CD4-positive, alpha-beta T cell treated with Interleukin-6 for 4 hours (primary cell): ENCODE measurements around the gene FUBP3.
"Not testable (repeated sequence)": the region's sequence is repeated elsewhere in the genome, so short reads cannot be mapped to it uniquely, and the experiment has no call there.

Source experiments
- DNase-seq: peaks from one replicate; pipeline ENCODE4 v3.0.0-alpha.2; 2020; ENCODE audit warnings: mixed read lengths

The FUBP3 gene

DNA sequence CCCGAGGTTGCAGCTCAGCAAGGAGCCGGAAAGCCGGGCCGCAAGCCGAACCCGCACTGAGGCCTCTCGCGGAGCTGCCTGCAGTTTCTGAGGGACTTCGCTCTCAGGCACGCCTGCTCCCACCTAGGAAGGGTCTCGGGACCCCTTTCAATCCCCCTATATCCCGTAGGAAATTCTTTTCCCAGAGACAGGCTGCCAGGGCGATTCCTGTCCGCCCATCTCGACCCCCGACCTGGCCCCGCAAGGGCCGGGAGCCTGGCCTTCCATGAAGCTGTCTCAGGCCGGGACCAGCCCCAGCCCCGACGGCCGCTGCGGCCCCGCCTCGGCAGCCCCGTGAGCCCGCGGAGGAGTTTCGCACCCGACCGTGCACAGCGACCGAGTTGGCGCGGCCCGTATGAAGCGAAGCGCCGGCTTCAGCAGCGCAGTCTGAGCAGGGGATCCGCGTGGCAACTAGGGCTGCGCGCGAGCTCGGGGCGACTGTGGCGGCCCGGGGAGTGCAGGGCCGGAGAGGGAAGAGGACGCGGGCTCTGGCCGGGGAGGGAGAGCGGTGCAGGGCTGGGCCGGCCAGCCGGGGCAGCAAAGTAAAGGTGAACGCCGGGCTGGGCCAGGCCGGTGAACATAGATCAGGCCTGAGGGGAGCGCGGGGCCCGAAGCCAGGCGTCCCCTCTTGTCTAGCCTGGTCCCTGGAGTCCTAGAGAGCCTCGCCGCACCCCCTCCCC, 84.0 kb downstream of the FUBP3 start:
- no peak for DNase-seq

DNA sequence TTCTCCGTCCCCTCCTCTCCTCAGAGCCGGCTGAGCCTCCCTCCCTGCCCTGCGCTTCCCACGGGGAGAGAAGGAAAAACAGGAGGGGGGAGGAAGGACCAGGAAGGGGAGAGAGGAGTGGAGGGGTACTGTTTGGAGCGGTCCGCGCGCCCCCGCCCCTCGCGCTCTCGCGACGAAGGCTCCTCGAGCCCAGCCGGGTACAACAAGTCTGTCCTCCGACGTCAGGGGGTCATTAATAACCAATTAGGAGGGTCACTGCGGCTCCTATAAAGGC, 84.5 kb downstream of the FUBP3 start:
- DNase-seq, result no peak

- DNase-seq, result no peak
Measured at GRCh38 chr9:130664251-130665028, 85.1 kb downstream of the FUBP3 start, which contains the start of gene PRDM12. Gene PRDM12, plus strand, starts transcription at chr9:130664594. Its CDS starts 60 bp downstream, at chr9:130664654.

GRCh38 chr9:130665029-130665430, 85.7 kb downstream of the FUBP3 start:
- no peak for DNase-seq

- no peak for DNase-seq
Measured at GRCh38 chr9:130665431-130666392, 86.3 kb downstream of the FUBP3 start.

DNA sequence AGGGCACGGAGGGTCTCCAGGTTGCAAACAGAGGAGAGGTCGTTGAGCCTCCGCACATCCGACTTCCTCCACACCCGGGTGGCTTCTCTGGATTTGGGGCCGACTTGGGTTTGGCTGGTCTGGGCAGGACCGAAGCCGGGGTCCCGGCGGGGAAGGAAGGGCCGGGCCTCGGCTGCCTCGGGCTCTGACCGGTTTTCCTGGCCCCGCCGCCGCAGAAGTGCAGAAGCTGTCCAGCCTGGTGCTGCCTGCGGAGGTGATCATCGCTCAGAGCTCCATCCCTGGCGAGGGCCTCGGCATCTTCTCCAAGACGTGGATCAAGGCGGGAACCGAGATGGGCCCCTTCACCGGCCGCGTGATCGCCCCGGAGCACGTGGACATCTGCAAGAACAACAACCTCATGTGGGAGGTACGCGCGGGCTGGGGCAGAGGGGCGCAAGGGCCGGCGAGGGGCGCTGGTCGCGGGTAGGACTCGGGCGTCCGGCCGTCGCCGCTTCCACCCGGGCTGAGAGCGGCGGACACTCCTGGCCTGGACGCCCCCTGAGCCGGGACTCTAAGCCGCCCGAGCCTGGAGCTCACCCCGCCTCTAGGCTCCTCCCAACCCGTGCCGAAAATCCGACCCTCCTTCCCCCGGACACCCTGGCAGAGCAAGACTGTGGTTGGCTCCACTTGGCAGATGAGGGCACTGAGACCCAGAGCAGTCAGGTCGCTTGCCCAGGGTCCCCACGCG, 87.2 kb downstream of the FUBP3 start:
- DNase-seq, result no peak

GRCh38 chr9:130667120-130667435, 87.7 kb downstream of the FUBP3 start:
- DNase-seq, result no peak

GRCh38 chr9:130668196-130668595, 88.8 kb downstream of the FUBP3 start:
- DNase-seq, result no peak

- no peak for DNase-seq
Measured at GRCh38 chr9:130668659-130669058, 89.3 kb downstream of the FUBP3 start.

DNA sequence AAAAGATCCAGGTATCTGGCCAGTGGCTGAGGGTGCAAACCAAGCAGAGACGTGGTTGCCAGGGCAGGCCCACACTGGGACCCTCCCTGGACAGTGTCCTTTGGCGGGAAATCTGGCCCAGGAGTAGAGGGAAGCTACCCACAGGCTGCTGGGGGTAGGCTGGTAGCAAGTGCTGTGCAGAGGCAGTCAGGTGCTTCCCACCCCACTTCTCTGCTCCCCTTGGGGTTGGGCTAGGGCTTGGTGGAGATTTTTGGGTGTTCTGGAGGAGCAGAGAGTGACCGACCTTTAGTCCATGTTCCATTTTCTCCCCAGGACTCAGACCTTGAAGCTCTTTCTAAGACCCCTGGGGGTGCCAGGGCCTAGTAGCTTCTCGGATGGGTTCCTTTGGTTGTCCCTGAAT, 90.6 kb downstream of the FUBP3 start:
- DNase-seq, result no peak

DNA sequence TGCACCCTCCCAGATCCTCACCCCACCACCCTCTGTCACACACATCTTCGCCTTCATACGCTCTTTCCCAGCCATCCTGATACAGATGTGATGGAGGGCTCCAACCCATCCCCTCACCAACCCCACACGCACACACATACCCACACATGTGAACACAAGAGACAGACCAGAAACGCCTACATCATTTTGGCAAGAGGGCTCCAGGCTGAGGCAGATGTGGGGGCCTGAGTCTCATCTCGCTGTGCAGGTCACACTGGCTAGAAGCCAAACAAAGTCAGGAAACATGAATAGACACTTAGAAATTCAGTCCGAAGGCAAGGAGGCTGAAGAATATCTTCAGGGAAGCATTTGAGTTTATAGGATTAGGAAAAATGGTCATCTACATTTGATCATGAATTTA, 91.3 kb downstream of the FUBP3 start:
- DNase-seq, result no peak

DNA sequence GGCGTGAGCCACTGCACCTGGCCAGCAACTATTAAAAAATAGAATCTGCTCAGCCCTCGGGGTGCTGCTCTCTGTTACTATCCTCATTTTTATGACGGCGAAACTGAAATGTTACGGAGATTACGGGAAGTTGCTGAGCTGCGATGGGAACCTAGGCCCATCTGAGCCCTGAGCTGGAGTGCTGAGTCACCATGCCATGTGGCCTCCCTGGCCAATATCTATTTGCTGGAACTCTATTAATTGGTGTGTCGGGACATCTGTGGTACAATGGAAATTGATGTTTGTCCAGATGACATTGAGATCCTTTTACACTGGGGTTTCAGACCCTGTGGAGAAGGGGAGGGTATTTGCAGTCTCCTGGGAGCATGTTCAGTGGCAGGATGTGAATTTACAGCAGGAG, 93.1 kb downstream of the FUBP3 start:
- no peak for DNase-seq

DNA sequence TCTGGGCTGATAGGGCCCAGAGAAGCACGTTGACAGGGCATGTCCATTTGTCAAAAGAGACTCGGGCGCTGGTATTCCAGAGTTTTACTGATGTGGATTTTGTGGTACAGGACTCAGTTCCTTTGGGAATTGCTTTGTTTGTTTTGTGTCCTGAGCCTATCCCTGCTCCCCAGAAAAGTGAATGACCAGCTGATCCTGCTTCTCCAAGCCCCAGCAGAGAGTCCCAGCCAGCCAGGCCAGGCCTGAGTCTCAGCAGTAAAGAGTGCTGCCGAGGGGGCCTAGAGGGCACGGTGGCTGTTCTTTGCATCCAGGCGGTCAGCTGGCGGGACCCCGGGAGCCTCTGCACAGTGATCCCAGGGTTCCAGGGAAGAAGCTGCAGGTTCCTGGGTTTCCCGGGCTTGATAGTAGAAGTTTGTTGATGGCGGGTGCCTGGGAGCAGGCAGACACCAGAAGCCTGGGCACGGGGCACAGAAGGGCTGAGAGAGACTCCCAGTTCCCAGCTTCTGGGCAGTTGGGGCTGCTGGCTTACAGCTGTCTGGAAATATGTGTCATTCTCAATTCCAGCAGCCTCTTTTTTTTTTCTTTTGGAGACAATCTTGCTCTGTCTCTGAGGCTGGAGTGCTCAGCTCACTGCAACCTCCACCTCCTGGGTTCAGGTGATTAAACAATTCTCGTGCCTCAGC, 93.7 kb downstream of the FUBP3 start:
- DNase-seq, result no peak

DNA sequence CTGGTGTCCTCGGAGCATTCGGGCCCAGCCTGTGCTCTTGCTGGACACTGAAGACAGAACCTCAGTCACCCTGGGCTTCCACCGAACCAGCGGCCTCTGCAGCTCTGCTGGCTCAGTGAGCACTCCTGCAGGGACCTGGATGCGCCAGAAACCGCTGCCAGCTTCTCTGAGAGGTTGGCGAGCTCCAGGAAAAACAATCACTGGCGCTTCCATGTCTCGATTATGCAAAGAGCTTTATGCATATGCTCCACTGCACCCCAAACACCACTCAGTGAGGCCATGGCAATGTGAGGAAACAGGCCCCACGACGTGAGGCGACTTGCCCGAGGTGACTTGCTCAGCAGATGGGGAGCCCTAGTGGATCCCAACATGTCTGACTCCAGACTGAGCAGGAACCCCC, 96.0 kb downstream of the FUBP3 start:
- no peak for DNase-seq

GRCh38 chr9:130677252-130677651, 97.9 kb downstream of the FUBP3 start:
- no peak for DNase-seq

DNA sequence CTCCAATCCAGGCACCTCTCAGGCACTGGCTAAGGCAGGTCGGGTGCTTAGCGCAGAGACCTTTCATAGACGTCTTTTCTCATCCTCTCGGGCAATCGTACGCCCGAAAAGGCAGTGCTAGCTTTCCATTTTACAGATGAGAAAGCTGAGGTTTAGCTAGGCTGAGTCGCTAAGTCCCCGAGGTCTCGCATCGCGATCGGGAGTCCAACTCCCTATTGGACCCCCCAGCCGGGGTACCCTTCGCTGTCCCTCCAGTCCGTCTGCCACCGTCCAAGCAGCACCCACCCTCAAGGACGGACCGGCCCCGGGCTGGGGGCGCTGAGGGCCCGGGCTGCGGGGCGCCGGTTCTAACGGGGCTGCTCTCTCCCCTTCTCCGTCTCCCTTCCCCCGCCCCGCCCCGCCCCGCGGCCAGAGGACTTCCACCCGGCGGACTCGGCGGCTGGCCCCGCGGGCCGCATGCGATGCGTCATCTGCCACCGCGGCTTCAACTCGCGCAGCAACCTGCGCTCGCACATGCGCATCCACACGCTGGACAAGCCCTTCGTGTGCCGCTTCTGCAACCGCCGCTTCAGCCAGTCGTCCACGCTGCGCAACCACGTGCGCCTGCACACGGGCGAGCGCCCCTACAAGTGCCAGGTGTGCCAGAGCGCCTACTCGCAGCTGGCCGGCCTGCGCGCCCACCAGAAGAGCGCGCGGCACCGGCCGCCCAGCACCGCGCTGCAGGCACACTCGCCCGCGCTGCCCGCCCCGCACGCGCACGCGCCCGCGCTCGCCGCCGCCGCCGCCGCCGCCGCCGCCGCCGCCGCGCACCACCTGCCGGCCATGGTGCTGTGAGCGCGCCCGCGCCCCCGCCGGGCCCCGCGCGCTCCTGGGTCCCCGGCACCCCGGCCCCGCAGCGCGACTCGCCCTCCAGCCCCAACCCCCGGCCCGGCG, 101.7 kb downstream of the FUBP3 start:
- DNase-seq, result peak; percentile 72

DNA sequence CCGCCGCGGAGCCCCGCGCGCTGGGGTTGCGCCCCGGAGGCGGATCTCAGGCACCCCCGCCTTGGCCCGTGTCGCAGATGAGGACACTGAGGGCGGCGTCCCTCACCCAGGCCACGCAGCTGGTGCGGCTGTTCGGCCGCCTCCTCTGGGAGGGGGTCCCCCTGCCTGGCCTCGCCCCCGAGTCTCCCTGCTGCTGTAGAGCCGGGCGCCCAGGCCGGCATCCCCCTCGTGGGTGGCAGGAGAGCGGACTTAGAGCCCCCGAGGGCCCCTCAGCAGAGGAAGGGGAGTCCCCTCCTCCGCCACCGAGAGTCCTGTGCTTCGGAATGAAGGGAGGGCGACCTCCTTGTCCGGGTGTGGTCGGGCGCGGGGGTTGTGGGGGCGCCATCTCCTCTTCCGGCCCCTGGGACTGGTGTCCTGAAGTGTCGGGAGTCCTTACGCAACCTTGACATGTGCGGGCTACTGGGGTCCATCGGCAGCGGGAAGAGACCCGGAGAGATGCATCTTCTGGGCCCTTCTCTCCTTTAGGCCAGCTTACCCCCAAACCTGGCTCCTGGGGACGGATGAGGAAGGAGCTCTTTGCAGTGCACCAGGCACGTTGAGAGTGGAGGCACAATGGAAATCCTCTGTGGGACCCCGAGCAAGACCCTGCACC, 102.5 kb downstream of the FUBP3 start:
- DNase-seq, result no peak

- peak; percentile 72 for DNase-seq
Measured at GRCh38 chr9:130682421-130683121, 103.2 kb downstream of the FUBP3 start.

DNA sequence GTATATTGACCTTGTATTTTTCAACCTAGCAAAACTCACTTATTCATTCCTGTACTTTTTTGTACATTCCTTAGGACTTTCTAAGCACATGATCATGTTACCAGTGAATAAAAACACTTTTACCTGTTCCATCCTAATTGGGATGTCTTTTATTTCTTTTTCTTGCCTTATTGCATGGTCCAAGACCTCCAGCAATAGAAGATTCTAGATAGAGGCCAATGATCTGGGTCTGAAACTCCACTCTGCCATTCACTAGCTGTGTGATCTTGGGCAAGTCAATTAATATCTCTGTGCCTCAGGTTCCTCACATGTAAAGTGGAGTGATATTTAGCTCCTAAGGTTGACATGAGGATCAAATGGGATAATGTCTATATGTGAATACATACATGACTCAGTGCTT, 105.7 kb downstream of the FUBP3 start:
- no peak for DNase-seq

DNA sequence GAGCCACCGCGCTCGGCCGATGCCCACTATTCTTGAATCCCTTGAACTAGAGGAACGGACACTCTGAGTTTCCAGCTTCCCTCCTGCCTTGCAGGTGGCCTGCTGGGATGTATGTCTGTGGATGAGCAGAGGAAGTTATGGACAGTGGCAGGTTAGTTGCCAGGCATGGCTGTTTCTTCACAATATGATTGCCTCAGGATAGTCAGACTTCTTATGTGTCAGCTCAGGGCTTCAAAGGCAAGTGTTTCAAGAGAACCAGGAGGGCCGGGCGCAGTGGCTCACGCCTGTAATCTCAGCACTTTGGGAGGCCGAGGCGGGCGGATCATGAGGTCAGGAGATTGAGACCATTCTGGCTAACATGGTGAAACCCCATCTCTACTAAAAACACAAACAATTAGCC, 106.6 kb downstream of the FUBP3 start:
- DNase-seq, result not testable (repeated sequence)
